ENCODE measurements around the gene DDX42.

The DDX42 gene

GRCh38 chr17:63822537-63822936, 48.6 kb downstream of the DDX42 start:
- Histone ChIP-seq H3K36me3 (ENCODE audit: control insufficient read depth in 2 of 2, insufficient read depth in 2 of 2, low read length in 2 of 2) (peaks cover 62 to 69% of the 10 kb centered on the region in 2 donors), H3K27ac (ENCODE audit: low read length) (no peak overlapping the region), H3K4me3 (ENCODE audit: low read length in 2 of 2) (no peak overlapping the region), H3K9ac (ENCODE audit: low read length in 2 of 2) (no peak overlapping the region), H3K4me1 (ENCODE audit: control insufficient read depth, insufficient read depth, low read length) (peaks cover 16% of the 10 kb centered on the region), H3K9me3 (ENCODE audit: control insufficient read depth in 2 of 2, low read length in 2 of 2) (no peaks in the 10 kb centered on the region), H3K27me3 (ENCODE audit: control insufficient read depth in 1 of 2, insufficient read depth in 2 of 2, low read length in 2 of 2) (no peaks in the 10 kb centered on the region)

DNA sequence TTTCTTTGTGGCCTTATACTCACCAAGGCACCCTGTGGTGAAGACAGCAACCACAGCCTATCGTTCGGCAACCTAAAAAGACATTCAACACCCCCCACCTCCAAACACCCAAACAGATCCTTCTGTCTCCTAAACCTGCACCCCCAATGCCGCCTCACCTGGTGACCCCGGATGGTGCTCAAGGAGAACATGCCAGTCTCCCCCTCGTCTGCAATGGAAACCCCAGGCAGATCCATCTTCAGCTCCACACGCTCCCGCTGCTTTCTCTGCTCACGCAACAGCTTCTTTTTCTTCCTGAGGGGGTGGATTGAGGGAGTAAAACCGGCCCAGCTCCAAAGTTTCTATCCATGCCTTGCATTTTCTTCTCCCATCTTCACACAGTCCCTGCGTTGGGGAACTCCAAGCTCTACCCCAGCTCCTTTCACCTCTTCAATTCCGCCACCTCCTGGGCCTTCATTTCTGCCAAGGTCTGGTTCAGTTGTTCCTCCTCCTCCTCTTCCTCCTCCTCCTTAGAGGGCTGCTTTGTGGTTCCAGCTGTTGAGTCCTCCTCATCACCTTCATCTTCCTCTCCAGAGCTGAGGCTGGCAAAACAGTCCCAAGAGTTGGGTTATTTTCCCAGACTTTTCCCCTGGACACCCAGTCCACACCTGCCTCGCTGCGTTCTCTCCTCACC, 49.8 kb downstream of the DDX42 start:
- Histone ChIP-seq H3K4me1 (ENCODE audit: control insufficient read depth, insufficient read depth, low read length) (peaks cover 26% of the 10 kb centered on the region), H3K9me3 (ENCODE audit: control insufficient read depth in 2 of 2, low read length in 2 of 2) (no peaks in the 10 kb centered on the region), H3K9ac (ENCODE audit: low read length in 2 of 2) (no peak overlapping the region), H3K27me3 (ENCODE audit: control insufficient read depth in 1 of 2, insufficient read depth in 2 of 2, low read length in 2 of 2) (no peaks in the 10 kb centered on the region), H3K27ac (ENCODE audit: low read length) (no peak overlapping the region), H3K36me3 (ENCODE audit: control insufficient read depth in 2 of 2, insufficient read depth in 2 of 2, low read length in 2 of 2) (peaks cover 54 to 57% of the 10 kb centered on the region in 2 donors), H3K4me3 (ENCODE audit: low read length in 2 of 2) (no peak overlapping the region)

DNA sequence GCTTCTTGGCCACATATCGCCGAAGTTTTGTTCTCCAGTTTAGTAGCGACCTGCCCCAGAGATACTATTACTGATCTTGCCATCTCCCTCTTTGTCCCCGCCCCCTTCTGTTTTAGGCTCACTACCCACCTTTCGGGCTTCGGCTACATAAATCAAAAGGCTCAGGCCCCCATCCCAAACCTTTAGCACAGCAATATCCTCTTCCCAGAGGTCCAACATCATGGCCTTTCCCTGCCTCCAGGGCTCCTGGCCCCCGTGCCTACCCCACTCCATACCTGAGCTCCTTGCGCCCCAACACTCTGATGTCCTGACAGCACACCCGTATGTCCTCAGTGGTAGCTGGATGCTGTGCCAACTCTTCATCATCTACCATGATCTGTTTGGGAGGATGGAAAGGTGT, 50.4 kb downstream of the DDX42 start:
- Histone ChIP-seq H3K27ac (ENCODE audit: low read length) (peak overlapping the region; percentile 18), H3K36me3 (ENCODE audit: control insufficient read depth in 2 of 2, insufficient read depth in 2 of 2, low read length in 2 of 2) (peaks cover 53 to 57% of the 10 kb centered on the region in 2 donors), H3K9me3 (ENCODE audit: control insufficient read depth in 2 of 2, low read length in 2 of 2) (no peaks in the 10 kb centered on the region), H3K27me3 (ENCODE audit: control insufficient read depth in 1 of 2, insufficient read depth in 2 of 2, low read length in 2 of 2) (no peaks in the 10 kb centered on the region), H3K9ac (ENCODE audit: low read length in 2 of 2) (no peak overlapping the region), H3K4me3 (ENCODE audit: low read length in 2 of 2) (no peak overlapping the region), H3K4me1 (ENCODE audit: control insufficient read depth, insufficient read depth, low read length) (peaks cover 29% of the 10 kb centered on the region)

DNA sequence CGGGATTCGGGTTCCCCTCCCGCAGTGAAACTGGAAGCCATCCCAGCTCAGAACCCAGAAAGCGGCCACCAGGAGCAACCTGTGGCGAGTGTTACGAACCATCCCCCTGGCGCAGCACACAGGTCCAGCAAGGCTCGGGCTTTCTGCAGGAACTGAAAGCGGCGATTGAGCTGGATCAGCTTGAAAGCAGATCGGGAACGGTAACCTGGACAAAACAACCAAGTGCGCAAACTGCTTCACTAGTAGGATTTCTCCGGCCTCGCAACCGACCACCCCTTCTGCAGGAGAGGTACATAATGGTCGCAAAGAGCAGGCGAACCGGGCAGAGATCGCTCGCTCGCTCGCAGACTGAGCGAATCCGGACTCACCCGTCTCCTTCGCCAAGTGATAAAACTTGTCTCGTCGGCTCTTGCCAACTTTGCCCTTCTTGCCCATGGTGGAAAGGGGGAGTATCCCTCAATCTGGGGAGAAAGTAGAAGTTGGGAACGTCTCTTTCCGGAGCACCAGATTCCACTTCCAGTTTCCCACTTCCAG, 52.6 kb downstream of the DDX42 start:
- Histone ChIP-seq H3K27ac (ENCODE audit: low read length) (peak overlapping the region; percentile 87), H3K4me1 (ENCODE audit: control insufficient read depth, insufficient read depth, low read length) (peaks cover 30% of the 10 kb centered on the region), H3K9ac (ENCODE audit: low read length in 2 of 2) (peak overlapping the region; percentile 82 to 86), H3K27me3 (ENCODE audit: control insufficient read depth in 1 of 2, insufficient read depth in 2 of 2, low read length in 2 of 2) (no peaks in the 10 kb centered on the region), H3K36me3 (ENCODE audit: control insufficient read depth in 2 of 2, insufficient read depth in 2 of 2, low read length in 2 of 2) (peaks cover 63 to 64% of the 10 kb centered on the region in 2 donors), H3K4me3 (ENCODE audit: low read length in 2 of 2) (peak overlapping the region; percentile 85 to 96), H3K9me3 (ENCODE audit: control insufficient read depth in 2 of 2, low read length in 2 of 2) (no peaks in the 10 kb centered on the region)

- Histone ChIP-seq H3K27me3 (ENCODE audit: control insufficient read depth in 1 of 2, insufficient read depth in 2 of 2, low read length in 2 of 2) (no peaks in the 10 kb centered on the region), H3K4me3 (ENCODE audit: low read length in 2 of 2) (peak within 1 kb of the TSS; percentile 85 to 96), H3K36me3 (ENCODE audit: control insufficient read depth in 2 of 2, insufficient read depth in 2 of 2, low read length in 2 of 2) (peaks cover 63 to 64% of the 10 kb centered on the region in 2 donors), H3K4me1 (ENCODE audit: control insufficient read depth, insufficient read depth, low read length) (peaks cover 30% of the 10 kb centered on the region), H3K9ac (ENCODE audit: low read length in 2 of 2) (peak within 1 kb of the TSS; percentile 82 to 86), H3K27ac (ENCODE audit: low read length) (peak within 1 kb of the TSS; percentile 87), H3K9me3 (ENCODE audit: control insufficient read depth in 2 of 2, low read length in 2 of 2) (no peaks in the 10 kb centered on the region)
Measured at GRCh38 chr17:63827002-63827800, 53.2 kb downstream of the DDX42 start, which contains the start of the genes FTSJ3 and PSMC5. TSS of gene FTSJ3 (minus strand) at chr17:63827663. CDS start at chr17:63826902, 761 bp downstream. TSS of gene PSMC5 (plus strand) at chr17:63827431. CDS start at chr17:63827491, 60 bp downstream.

GRCh38 chr17:63827801-63828221, 53.8 kb downstream of the DDX42 start:
- Histone ChIP-seq H3K27me3 (ENCODE audit: control insufficient read depth in 1 of 2, insufficient read depth in 2 of 2, low read length in 2 of 2) (no peaks in the 10 kb centered on the region), H3K36me3 (ENCODE audit: control insufficient read depth in 2 of 2, insufficient read depth in 2 of 2, low read length in 2 of 2) (peaks cover 63 to 64% of the 10 kb centered on the region in 2 donors), H3K9me3 (ENCODE audit: control insufficient read depth in 2 of 2, low read length in 2 of 2) (no peaks in the 10 kb centered on the region), H3K4me1 (ENCODE audit: control insufficient read depth, insufficient read depth, low read length) (peaks cover 30% of the 10 kb centered on the region), H3K27ac (ENCODE audit: low read length) (peak overlapping the region; percentile 87), H3K9ac (ENCODE audit: low read length in 2 of 2) (peak overlapping the region; percentile 82 to 86), H3K4me3 (ENCODE audit: low read length in 2 of 2) (peak overlapping the region; percentile 85 to 96)

GRCh38 chr17:63828936-63829335, 55.0 kb downstream of the DDX42 start:
- Histone ChIP-seq H3K27me3 (ENCODE audit: control insufficient read depth in 1 of 2, insufficient read depth in 2 of 2, low read length in 2 of 2) (no peaks in the 10 kb centered on the region), H3K4me1 (ENCODE audit: control insufficient read depth, insufficient read depth, low read length) (peaks cover 30% of the 10 kb centered on the region), H3K36me3 (ENCODE audit: control insufficient read depth in 2 of 2, insufficient read depth in 2 of 2, low read length in 2 of 2) (peaks cover 65 to 66% of the 10 kb centered on the region in 2 donors), H3K9me3 (ENCODE audit: control insufficient read depth in 2 of 2, low read length in 2 of 2) (no peaks in the 10 kb centered on the region), H3K4me3 (ENCODE audit: low read length in 2 of 2) (no peak overlapping the region), H3K27ac (ENCODE audit: low read length) (peak overlapping the region; percentile 87), H3K9ac (ENCODE audit: low read length in 2 of 2) (no peak overlapping the region)

DNA sequence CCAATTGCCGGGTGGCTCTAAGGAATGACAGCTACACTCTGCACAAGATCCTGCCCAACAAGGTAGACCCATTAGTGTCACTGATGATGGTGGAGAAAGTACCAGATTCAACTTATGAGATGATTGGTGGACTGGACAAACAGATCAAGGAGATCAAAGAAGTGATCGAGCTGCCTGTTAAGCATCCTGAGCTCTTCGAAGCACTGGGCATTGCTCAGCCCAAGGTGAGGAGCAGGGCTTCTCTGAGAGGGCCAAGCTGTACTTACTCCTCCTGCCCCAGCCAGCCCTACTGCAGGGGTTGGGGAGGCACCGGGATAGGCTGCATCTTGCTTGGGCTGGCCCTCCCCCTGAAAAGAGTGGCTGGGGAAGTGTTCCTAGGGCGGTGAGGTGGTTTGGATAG, 56.3 kb downstream of the DDX42 start:
- no peak overlapping the region for H3K4me3 ChIP-seq (ENCODE audit: low read length in 2 of 2)
- no peak overlapping the region for H3K9ac ChIP-seq (ENCODE audit: low read length in 2 of 2)
- H3K27ac ChIP-seq (ENCODE audit: low read length) = peak overlapping the region; percentile 1
- H3K27me3 ChIP-seq (ENCODE audit: control insufficient read depth in 1 of 2, insufficient read depth in 2 of 2, low read length in 2 of 2) = no peaks in the 10 kb centered on the region
- H3K4me1 ChIP-seq (ENCODE audit: control insufficient read depth, insufficient read depth, low read length) = peaks cover 36% of the 10 kb centered on the region
- H3K36me3 ChIP-seq (ENCODE audit: control insufficient read depth in 2 of 2, insufficient read depth in 2 of 2, low read length in 2 of 2) = peaks cover 62 to 64% of the 10 kb centered on the region in 2 donors
- H3K9me3 ChIP-seq (ENCODE audit: control insufficient read depth in 2 of 2, low read length in 2 of 2) = no peaks in the 10 kb centered on the region

- H3K9ac ChIP-seq (ENCODE audit: low read length in 2 of 2) = no peak overlapping the region
- no peak overlapping the region for H3K27ac ChIP-seq (ENCODE audit: low read length)
- H3K4me1 ChIP-seq (ENCODE audit: control insufficient read depth, insufficient read depth, low read length) = peaks cover 28% of the 10 kb centered on the region
- no peaks in the 10 kb centered on the region for H3K9me3 ChIP-seq (ENCODE audit: control insufficient read depth in 2 of 2, low read length in 2 of 2)
- H3K36me3 ChIP-seq (ENCODE audit: control insufficient read depth in 2 of 2, insufficient read depth in 2 of 2, low read length in 2 of 2) = peaks cover 56 to 67% of the 10 kb centered on the region in 2 donors
- no peaks in the 10 kb centered on the region for H3K27me3 ChIP-seq (ENCODE audit: control insufficient read depth in 1 of 2, insufficient read depth in 2 of 2, low read length in 2 of 2)
- no peak overlapping the region for H3K4me3 ChIP-seq (ENCODE audit: low read length in 2 of 2)
Measured at GRCh38 chr17:63830904-63831491, 57.0 kb downstream of the DDX42 start.

- H3K9ac ChIP-seq (ENCODE audit: low read length in 2 of 2) = no peak overlapping the region
- H3K27ac ChIP-seq (ENCODE audit: low read length) = no peak overlapping the region
- no peaks in the 10 kb centered on the region for H3K9me3 ChIP-seq (ENCODE audit: control insufficient read depth in 2 of 2, low read length in 2 of 2)
- H3K4me3 ChIP-seq (ENCODE audit: low read length in 2 of 2) = no peak overlapping the region
- H3K36me3 ChIP-seq (ENCODE audit: control insufficient read depth in 2 of 2, insufficient read depth in 2 of 2, low read length in 2 of 2) = peaks cover 57 to 72% of the 10 kb centered on the region in 2 donors
- peaks cover 23% of the 10 kb centered on the region for H3K4me1 ChIP-seq (ENCODE audit: control insufficient read depth, insufficient read depth, low read length)
- no peaks in the 10 kb centered on the region for H3K27me3 ChIP-seq (ENCODE audit: control insufficient read depth in 1 of 2, insufficient read depth in 2 of 2, low read length in 2 of 2)
Measured at GRCh38 chr17:63831505-63831904, 57.5 kb downstream of the DDX42 start.

Measured in stomach smooth muscle (tissue), 2 donors.